Daoy (cell line): ENCODE measurements around the gene ANO10. TPM values are rescaled to one million over a fixed set of nuclear protein-coding genes. Genes with fewer than 3 reads are reported as not detected.
"Not testable (repeated sequence)": the region's sequence is repeated elsewhere in the genome, so short reads cannot be mapped to it uniquely, and the experiment has no call there.

Experiments
- DNase-seq: peaks from one replicate; pipeline ENCODE4 v3.0.0-alpha.2; 2015; ENCODE audit warnings: low read depth
- total RNA-seq: library from RNA; depleted of rRNA; stranded (reverse); fragments of >200 nt; shearing (Covaris generic); gene quantifications from 2 replicates; pipeline ENCODE4 v1.2.3, GENCODE V29; 2014

ANO10 gene
- total RNA-seq, 1 experiment from 2014 or later, result 14.6 TPM

DNA sequence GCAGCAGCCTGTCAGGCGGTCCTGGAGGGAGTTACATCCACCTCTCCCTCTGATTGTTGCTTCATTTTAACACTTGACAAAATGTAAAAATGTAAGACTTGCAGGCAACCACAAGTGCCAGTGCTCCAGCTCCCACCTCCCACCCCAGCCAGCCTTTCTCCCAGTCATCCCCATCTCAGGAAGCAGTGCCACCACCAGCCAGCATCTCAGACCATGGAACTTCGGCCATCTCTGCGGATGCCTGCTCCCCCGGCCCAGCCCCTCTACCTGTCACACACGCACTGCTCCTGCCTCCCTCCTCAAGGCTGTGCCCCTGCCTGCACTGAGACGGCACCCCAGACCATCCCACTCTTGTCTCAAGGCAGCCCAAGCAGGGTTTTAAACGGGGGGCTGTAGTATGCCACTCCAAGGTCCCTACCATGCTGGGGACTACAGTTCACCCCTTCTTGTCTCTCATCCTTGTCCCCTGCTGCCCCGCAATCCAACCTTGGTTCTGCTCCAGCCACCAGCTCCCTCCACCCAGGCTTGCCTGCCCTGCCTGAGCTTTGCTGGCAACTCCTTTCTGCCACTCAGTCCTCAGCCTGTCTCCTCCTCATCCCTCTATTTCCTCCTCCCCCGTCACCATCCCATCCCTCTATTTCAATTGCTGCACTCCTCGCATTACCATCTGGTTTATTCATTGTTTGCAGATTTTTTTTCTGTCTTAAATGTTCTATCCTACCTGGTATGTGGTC is 249.6 kb downstream of the ANO10 start:
- no peak for DNase-seq

DNA sequence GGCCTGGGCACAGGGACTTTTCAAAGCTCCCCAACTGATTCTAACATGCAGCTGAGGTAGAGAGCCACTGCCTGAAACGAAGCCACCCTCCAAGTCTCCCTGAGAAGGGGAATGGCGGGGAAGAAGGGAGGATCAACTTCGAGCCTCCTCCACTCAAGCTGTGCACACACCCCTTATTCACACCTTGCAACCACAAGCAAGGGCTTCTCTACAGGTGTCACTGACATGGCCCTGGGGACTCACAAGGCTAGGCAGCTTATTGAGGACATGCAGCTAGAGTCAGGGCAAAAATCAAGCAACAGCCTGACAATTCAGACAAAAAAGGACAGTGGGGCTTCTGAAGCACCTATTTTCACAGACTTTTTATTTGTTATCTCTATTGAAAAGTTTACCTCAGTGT is 250.3 kb downstream of the ANO10 start:
- no peak for DNase-seq

DNA sequence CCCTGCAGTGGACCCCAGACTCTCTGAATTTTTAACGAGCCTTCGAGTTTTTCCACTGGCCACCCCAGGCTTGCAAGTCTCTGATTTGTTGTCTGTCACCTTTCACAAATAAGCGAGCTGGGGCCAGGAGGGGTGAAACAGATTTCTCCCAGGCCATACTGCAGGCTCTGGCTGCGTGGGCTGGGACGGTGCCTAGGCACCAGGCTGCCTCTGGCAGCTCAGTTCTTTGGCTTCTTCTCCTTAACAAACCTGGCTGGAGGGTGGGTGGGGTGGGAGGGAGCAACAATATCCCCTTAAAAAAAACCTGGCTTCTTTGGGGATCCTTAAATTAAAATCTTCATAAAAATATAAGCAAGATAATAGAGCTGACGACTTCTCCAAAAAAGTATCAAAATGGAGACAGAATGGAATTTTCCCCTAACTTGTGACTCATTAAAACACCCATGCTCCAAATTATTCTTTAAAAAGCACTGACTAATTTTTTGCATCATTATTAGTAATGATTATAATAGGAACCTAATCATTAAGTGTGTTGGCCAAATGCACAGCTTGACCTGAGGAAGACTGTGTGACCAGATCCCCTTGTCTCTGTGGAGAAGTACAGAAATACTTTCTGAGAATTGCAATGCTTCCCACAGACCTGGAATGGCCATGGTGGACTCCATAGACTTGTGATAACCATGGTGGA is 251.4 kb downstream of the ANO10 start:
- DNase-seq, result no peak

DNA sequence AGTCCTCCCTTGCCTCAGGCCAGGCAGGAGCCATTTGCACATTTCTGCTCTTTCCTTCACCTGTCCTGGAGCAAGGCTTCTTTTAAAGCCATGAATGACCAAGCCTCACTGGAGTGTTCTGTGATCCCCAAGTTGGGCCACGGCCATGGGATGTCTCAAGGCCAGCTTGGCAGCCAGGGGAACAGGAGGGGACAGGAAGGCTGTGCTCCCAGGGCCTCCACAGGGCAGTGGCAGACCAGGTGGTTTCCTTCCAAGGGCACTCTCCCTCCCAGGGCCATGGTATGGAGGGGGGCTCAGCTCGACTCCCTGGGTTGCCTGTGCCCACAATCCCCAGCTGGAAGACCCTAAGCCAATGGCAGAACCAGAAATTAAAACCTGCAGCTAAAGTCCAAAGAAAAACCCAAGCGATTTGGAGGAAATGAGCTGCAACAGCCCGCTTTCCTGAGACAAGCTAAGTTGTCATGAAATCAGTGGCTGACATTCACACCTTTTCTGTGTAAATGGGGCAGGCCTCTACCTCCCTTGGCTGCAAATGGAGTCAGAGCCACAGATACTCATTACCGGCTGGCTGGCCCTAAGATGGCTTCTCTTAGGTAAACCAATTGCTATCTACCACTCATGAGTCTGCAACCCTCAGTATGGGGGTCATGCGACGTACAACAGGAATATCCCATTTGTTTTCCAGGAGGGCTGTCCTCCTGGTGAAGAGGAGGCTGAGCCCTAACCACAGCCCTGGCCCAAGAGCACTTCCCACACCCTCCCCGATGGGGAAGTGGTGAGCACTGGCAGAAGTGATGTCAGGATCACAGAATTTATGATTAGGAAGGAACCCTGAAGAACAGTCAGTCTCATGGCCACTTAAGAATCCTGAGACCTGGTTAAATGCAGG is 252.2 kb downstream of the ANO10 start:
- DNase-seq, result no peak

DNA sequence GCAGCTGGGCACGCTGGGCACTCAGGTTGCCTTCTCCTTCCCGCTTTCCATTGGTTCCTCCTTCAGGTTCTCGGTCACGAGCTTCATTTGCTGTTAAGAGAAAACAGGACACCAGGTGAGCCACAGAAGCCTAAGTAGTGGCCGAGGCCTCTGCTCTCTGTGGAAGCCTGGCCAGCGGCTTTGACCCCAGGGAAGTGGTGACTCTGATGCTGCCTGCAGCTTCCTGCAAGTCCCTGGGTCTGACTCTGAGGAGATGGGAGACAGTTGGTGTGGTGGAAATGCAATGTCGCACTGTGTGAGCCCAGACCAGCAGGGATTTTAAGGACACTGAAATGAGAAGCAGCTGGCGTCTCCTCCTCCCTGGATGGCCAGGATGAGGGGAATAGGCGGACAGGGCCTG is 254.9 kb downstream of the ANO10 start:
- no peak for DNase-seq

GRCh38 chr3:43366481-43366880 is 255.3 kb downstream of the ANO10 start:
- no peak for DNase-seq

DNA sequence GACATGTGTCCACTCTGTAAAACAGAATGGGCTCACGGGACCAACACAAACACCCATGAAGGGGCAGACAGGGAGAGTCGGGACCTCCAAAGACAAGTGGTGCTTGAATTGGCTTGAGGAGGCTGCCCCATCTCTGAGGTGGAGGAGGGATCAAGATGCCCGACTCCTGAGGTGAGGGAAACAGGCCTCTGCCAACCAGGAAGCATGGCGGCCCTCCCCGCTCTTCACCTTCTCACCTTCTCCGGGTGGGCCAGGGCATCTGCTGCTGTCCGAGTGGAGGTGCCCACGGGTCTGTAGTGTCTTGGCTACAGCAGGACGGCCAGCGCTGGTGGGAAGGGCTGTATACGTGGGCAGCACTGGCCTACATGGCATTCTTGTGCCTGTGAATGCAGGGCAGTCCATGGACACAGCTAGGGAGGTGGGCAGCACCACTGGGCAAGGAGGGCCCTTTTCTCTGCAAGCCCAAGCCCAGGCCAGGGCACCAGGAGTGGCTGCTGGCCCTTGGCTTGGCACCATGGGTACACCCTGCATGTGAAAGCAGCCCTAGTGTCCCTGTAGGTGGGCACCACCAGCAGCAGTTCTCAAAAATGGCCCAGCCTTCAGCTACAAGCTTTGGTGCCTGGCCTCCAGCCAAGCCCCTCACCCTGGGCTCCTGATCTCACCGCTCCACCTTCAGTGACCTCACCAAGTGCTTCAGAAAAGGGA is 256.1 kb downstream of the ANO10 start:
- no peak for DNase-seq

DNA sequence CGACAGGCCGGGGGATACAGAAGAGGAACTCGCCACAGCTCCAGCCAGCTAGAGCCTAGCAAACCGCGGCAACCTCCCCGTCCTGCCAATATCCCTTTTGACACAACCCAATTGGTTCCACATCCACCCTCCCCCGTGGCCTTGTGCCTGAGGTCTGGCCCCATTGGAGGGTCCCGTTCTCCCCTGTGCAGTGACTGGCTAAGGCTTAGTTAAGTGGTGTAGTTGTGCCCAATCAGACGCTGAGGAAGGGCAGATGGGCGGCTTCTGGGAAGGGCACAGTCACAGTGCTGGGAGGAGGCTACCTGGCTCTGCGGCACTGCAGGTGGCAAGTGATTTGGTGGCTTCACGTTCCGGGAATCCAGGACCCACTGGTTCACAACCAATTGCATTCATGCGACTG is 256.9 kb downstream of the ANO10 start:
- DNase-seq, result no peak

- no peak for DNase-seq
These were observed 257.3 kb downstream of the ANO10 start for GRCh38 chr3:43364494-43364893.

DNA sequence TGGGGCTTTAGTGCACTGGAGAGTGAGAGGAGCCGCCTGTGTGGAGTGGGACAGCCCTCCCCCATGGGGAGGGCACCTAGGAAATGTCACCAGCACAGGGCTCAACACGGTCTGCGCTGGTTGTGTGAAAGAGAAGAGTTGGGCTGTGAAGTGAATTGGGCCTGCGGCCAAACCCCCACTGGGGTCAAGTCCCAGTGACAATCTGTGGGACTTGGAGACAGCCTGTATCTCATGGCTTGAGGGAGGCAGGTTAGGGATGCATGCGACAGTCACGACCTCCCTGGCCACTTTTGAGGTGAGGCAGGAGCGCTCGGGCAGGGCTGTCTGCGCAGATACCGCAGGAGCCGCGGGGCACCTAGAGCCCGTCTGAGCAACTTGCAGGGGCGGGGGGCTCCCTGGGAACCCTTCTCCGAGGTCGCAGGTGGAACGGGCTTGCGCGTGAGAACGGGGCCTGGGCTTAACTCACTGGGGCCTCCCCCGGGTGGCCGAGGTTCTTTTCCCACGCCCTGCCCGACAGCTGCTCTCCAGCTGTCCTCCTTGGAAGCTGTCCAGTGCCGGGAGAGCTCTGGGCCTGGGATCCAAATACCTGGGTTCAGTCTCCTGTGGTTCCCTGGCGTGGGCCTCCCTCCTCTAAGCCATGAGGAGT is 258.1 kb downstream of the ANO10 start:
- DNase-seq, result no peak

- no peak for DNase-seq
These were observed 258.9 kb downstream of the ANO10 start for GRCh38 chr3:43362961-43363360.

GRCh38 chr3:43362183-43362582 is 259.6 kb downstream of the ANO10 start:
- DNase-seq, result no peak

- DNase-seq, result no peak
These were observed 260.7 kb downstream of the ANO10 start for GRCh38 chr3:43361077-43361476.

- not testable (repeated sequence) for DNase-seq
These were observed 265.8 kb downstream of the ANO10 start for GRCh38 chr3:43356033-43356432.

- no peak for DNase-seq
These were observed 267.7 kb downstream of the ANO10 start for GRCh38 chr3:43353923-43354670.

GRCh38 chr3:43353393-43353792 is 268.4 kb downstream of the ANO10 start:
- no peak for DNase-seq

GRCh38 chr3:43349716-43350115 is 272.1 kb downstream of the ANO10 start:
- DNase-seq, result no peak

- DNase-seq, result no peak
These were observed 272.8 kb downstream of the ANO10 start for GRCh38 chr3:43348852-43349574.

- DNase-seq, result no peak
These were observed 273.5 kb downstream of the ANO10 start for GRCh38 chr3:43348350-43348749.

- DNase-seq, result no peak
These were observed 274.0 kb downstream of the ANO10 start for GRCh38 chr3:43347774-43348173.
